Testis (tissue), 2 donors: ENCODE data around the gene ATMIN.

Experiments used
- POLR2A ChIP-seq: fragments of 450-650 bp; IDR thresholded peaks from one replicate; pipeline ENCODE4 v1.6.1; 2017; ENCODE audit warnings: antibody characterized with exemption, mild to moderate bottlenecking, moderate library complexity
- TF ChIP-seq, protein P1 (sequence below), 3 experiments: fragments of 450-650 bp in 2 of 3; fragments of 200-600 bp in 1 of 3; sonication (generic) in 1 of 3; IDR thresholded peaks; one replicate each; pipeline ENCODE4 v1.5.1; 2016 to 2019; ENCODE audit warnings: antibody characterized with exemption in 3 of 3, mild to moderate bottlenecking in 2 of 3, moderate library complexity in 1 of 3

DNA sequence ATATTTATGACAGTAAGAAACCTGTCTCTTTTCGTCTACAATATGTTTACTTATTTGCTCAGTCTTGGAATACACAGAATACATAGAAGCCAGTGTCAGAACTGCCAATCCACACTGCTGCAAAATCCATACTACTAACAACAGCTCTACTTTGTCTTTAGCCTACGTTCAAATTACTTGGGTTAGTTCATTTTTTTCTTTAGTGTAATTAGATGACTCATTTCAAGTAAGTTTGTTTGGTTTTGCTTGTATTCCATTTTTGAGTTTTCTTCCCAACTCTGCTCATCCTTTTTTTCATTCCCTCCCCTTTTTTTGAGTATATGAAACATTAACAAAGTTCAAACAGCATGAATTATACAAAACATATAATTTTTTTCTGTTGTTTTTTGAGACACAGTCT lies 45.8 kb upstream of the ATMIN start:
- TF ChIP-seq, protein P1, sequence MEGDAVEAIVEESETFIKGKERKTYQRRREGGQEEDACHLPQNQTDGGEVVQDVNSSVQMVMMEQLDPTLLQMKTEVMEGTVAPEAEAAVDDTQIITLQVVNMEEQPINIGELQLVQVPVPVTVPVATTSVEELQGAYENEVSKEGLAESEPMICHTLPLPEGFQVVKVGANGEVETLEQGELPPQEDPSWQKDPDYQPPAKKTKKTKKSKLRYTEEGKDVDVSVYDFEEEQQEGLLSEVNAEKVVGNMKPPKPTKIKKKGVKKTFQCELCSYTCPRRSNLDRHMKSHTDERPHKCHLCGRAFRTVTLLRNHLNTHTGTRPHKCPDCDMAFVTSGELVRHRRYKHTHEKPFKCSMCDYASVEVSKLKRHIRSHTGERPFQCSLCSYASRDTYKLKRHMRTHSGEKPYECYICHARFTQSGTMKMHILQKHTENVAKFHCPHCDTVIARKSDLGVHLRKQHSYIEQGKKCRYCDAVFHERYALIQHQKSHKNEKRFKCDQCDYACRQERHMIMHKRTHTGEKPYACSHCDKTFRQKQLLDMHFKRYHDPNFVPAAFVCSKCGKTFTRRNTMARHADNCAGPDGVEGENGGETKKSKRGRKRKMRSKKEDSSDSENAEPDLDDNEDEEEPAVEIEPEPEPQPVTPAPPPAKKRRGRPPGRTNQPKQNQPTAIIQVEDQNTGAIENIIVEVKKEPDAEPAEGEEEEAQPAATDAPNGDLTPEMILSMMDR (IDR thresholded peaks at IDR 0.05) = no peak
- TF ChIP-seq POLR2A = no peak
